Psoas muscle (tissue), 8 donors: ENCODE measurements around the gene RNF157. TPM values are rescaled to one million over a fixed set of nuclear protein-coding genes. Genes with fewer than 3 reads are reported as not detected.
A peak's percentile ranks its signal among the peaks of the same experiment; 100 is the strongest.

Experiments used
- ATAC-seq, 4 donors: fragments of 200-7000 bp; cut with Tn5 transposase; one replicate each; pipeline ENCODE4 v1.9.1; 2020; ENCODE audit warnings: moderate library complexity in 3 of 4, mild to moderate bottlenecking in 2 of 4
- DNase-seq, 2 donors: peaks; one replicate each; pipeline ENCODE4 v3.0.0-alpha.2; 2020
- H3K27ac ChIP-seq: fragments of 200-600 bp; one replicate; pipeline ENCODE4 v1.8.0; 2022
- H3K27me3 ChIP-seq, 3 donors: fragments of 200-600 bp in 1 of 3; one replicate each; pipeline versions ENCODE4 v1.6.1 to v1.8.0; 2013 to 2022; ENCODE audit warnings: low read length in 2 of 3, mild to moderate bottlenecking in 2 of 3, moderate library complexity in 1 of 3; ENCODE audit not compliant: insufficient read depth in 3 of 3
- H3K36me3 ChIP-seq, 2 donors: fragments of 200-600 bp in 1 of 2; one replicate each; pipeline versions ENCODE4 v1.6.1 to v1.8.0; 2013 to 2022; ENCODE audit warnings: low read depth in 1 of 2, mild to moderate bottlenecking in 1 of 2, moderate library complexity in 1 of 2; ENCODE audit not compliant: insufficient read depth in 1 of 2
- H3K4me1 ChIP-seq: fragments of 200-600 bp; one replicate; pipeline ENCODE4 v1.8.0; 2022
- H3K4me3 ChIP-seq: fragments of 200-600 bp; one replicate; pipeline ENCODE4 v1.8.0; 2022; ENCODE audit warnings: mild to moderate bottlenecking
- H3K9me3 ChIP-seq: fragments of 200-600 bp; one replicate; pipeline ENCODE4 v1.8.0; 2022
- WGBS, 3 donors: extraction: QIAGEN DNeasy Blood & Tissue Kit; methylation state at CpG; one replicate each; pipeline versions ENCODE4 v1.1.6 to v1.1.7; 2013; 5-methylcytosine and 5-hydroxymethylcytosine counted together
- intact Hi-C, 2 donors: fragments of 100-400 bp; cut with DNase I; formaldehyde crosslinking; loops; one replicate each; pipeline versions ENCODE4 v1.11.0 to v1.14.2; 2022
- polyA plus RNA-seq, 3 donors: library from polyadenylated mRNA; stranded (reverse); fragments of 200-250 nt; gene quantifications; one replicate each; pipeline ENCODE4 v1.2.3, GENCODE V29; 2013
- total RNA-seq, 4 donors: library from RNA; stranded (reverse); fragmentation: NEBNext Ultra II Directional in 2 of 4; extraction: Animal tissue kit (Norgen Biotek cat#: 25700) in 2 of 4; gene quantifications; one replicate each; pipeline versions ENCODE4 v1.2.1 to v1.2.4, GENCODE V29; 2021 to 2023
- TF ChIP-seq, protein P1 (sequence below): fragments of 200-600 bp; IDR thresholded peaks from one replicate; pipeline ENCODE4 v1.8.0; 2022; ENCODE audit warnings: antibody characterized with exemption
- donor health status: healthy with polysubstance abuse.
- donor health status: DM: no; HTN: no; CAD: no; lungs with moderate emphysema.
- donor health status: Bipolar disorder and iron deficiency.
- donor health status: healthy.
- donor health status: DM: yes; HTN: yes; CAD: no.
- donor health status: DM: no; HTN: no; CAD: no.
- donor health status: DM: no; HTN: no; CAD: no.
- donor health status: DM: yes; HTN: yes; CAD: no.

The RNF157 gene
- total and polyA plus RNA-seq, 7 donors = 14.9 to 90.1 (median 69.3) TPM

- H3K27me3 ChIP-seq = no peaks in the 10 kb centered on the region
- DNase-seq (no peak), ATAC-seq (no peak)
- intact Hi-C loops = no loop called here
- H3K4me3 ChIP-seq = peak overlapping the region; percentile 86
- TF ChIP-seq, protein P1, sequence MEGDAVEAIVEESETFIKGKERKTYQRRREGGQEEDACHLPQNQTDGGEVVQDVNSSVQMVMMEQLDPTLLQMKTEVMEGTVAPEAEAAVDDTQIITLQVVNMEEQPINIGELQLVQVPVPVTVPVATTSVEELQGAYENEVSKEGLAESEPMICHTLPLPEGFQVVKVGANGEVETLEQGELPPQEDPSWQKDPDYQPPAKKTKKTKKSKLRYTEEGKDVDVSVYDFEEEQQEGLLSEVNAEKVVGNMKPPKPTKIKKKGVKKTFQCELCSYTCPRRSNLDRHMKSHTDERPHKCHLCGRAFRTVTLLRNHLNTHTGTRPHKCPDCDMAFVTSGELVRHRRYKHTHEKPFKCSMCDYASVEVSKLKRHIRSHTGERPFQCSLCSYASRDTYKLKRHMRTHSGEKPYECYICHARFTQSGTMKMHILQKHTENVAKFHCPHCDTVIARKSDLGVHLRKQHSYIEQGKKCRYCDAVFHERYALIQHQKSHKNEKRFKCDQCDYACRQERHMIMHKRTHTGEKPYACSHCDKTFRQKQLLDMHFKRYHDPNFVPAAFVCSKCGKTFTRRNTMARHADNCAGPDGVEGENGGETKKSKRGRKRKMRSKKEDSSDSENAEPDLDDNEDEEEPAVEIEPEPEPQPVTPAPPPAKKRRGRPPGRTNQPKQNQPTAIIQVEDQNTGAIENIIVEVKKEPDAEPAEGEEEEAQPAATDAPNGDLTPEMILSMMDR = no peak
- 25 to 41% (median 28%) methylated on average over 9 of the region's 9 CpGs for WGBS, 3 donors
- H3K36me3 ChIP-seq = peaks cover 0 to 4% of the 10 kb centered on the region in 2 donors
- H3K27ac ChIP-seq = peak overlapping the region; percentile 94
- H3K4me1 ChIP-seq = peaks cover 57% of the 10 kb centered on the region
- H3K9me3 ChIP-seq = no peaks in the 10 kb centered on the region
Measured at GRCh38 chr17:76264425-76264754, 24.1 kb upstream of the RNF157 start.

GRCh38 chr17:76263896-76264295 lies 23.6 kb upstream of the RNF157 start:
- no peaks in the 10 kb centered on the region for H3K27me3 ChIP-seq
- no peak for ATAC-seq
- H3K27ac ChIP-seq = peak overlapping the region; percentile 94
- no peaks in the 10 kb centered on the region for H3K9me3 ChIP-seq
- H3K4me1 ChIP-seq = peaks cover 52% of the 10 kb centered on the region
- intact Hi-C loops = no loop called here
- H3K36me3 ChIP-seq = peaks cover 0 to 4% of the 10 kb centered on the region in 2 donors
- WGBS, 3 donors = 93 to 96% (median 94%) methylated on average over 5 of the region's 5 CpGs
- TF ChIP-seq, protein P1 = no peak
- no peak for DNase-seq
- H3K4me3 ChIP-seq = no peak overlapping the region

GRCh38 chr17:76262732-76263344 lies 22.5 kb upstream of the RNF157 start:
- H3K27me3 ChIP-seq = no peaks in the 10 kb centered on the region
- peaks cover 41% of the 10 kb centered on the region for H3K4me1 ChIP-seq
- no peak overlapping the region for H3K4me3 ChIP-seq
- H3K9me3 ChIP-seq = no peaks in the 10 kb centered on the region
- TF ChIP-seq, protein P1 = no peak
- H3K27ac ChIP-seq = peak overlapping the region; percentile 94
- 33 to 41% (median 39%) methylated on average over 9 of the region's 9 CpGs for WGBS, 3 donors
- ATAC-seq (peak; percentile 15 to 47 (median 40)), DNase-seq (peak; percentile 27 to 67)
- peaks cover 0 to 2% of the 10 kb centered on the region in 2 donors for H3K36me3 ChIP-seq
- intact Hi-C loops = no loop called here

DNA sequence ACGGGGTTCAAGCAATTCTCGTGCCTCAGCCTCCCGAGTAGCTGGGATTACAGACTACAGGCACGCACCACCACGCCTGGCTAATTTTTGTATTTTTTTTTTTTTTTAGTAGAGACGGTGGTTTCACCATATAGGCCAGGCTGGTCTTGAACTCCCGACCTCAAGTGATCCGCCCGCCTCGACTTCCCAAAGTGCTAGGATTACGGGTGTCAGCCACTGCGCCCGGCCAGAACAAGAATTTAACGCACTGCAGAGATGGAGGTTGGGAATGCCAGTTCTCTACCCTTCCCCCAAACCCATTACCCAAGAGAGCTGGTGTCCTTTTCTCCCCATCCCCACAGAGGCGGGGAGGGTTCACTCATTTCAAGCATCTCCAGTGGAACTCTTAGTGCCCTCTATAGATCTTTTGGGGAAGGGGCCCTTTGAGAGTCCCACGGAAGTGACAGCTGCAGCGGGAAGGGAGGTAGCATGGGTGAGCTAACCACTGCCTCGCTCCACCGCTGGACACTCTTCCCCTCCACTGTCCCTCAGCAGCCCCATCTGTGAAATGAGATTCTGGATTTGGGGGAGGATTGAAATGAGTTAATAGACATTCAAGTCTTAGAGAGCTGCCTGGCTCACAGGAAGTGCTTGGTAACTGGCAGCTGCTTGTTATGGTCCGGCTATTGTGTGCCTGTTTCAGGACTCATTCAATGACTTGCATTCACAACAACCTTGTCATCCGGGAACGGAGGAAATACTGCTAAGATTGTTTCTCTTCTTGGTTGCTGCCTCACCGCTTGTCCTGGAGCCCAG lies 21.3 kb upstream of the RNF157 start:
- Histone ChIP-seq H3K36me3 (no peaks in the 10 kb centered on the region), H3K27me3 (no peaks in the 10 kb centered on the region), H3K9me3 (no peaks in the 10 kb centered on the region), H3K27ac (peak overlapping the region; percentile 94), H3K4me1 (peaks cover 29% of the 10 kb centered on the region), H3K4me3 (no peak overlapping the region)
- ATAC-seq = no peak
- no peak for DNase-seq
- TF ChIP-seq, protein P1 = no peak
- WGBS, 3 donors = 76 to 83% (median 82%) methylated on average over 22 to 23 of the region's 23 CpGs
- intact Hi-C loops = no loop called here
